GM19452 (cell line): ENCODE results near the gene NAPB.
"Not testable (repeated sequence)": the region's sequence is repeated elsewhere in the genome, so short reads cannot be mapped to it uniquely, and the experiment has no call there.

ENCODE experiments used
- ATAC-seq: cut with Tn5 transposase; IDR thresholded peaks from one replicate; pipeline ENCODE4 v1.9.1; 2021; ENCODE audit not compliant: unreplicated experiment

The NAPB gene

GRCh38 chr20:23420943-23421931 is at the start of gene NAPB:
Gene NAPB (minus strand): TSS chr20:23421488. CDS start chr20:23421402, 86 bp downstream.
- ATAC-seq = peak; percentile 97

GRCh38 chr20:23466961-23467360 is 45.7 kb upstream of the NAPB start:
- ATAC-seq = not testable (repeated sequence)

GRCh38 chr20:23461180-23461579 is 39.9 kb upstream of the NAPB start:
- no peak for ATAC-seq

- ATAC-seq = no peak
These were observed 38.3 kb upstream of the NAPB start for GRCh38 chr20:23459461-23460150.

- ATAC-seq = no peak
These were observed 35.6 kb upstream of the NAPB start for GRCh38 chr20:23456873-23457272.

GRCh38 chr20:23456409-23456808 is 35.1 kb upstream of the NAPB start:
- no peak for ATAC-seq

- no peak for ATAC-seq
These were observed 34.4 kb upstream of the NAPB start for GRCh38 chr20:23455639-23456038.

GRCh38 chr20:23454816-23455215 is 33.5 kb upstream of the NAPB start:
- ATAC-seq = no peak

- ATAC-seq = no peak
These were observed 32.6 kb upstream of the NAPB start for GRCh38 chr20:23453549-23454543.

GRCh38 chr20:23452776-23453175 is 31.5 kb upstream of the NAPB start, which contains the start of gene CST11:
Gene CST11 (minus strand): TSS chr20:23452876. CDS start chr20:23452811, 65 bp downstream.
- ATAC-seq = no peak

- no peak for ATAC-seq
These were observed 30.7 kb upstream of the NAPB start for GRCh38 chr20:23451956-23452487.

- ATAC-seq = no peak
These were observed 29.6 kb upstream of the NAPB start for GRCh38 chr20:23450877-23451276.

GRCh38 chr20:23449421-23449820 is 28.1 kb upstream of the NAPB start:
- no peak for ATAC-seq

GRCh38 chr20:23448167-23448566 is 26.9 kb upstream of the NAPB start:
- ATAC-seq = no peak

GRCh38 chr20:23446505-23446904 is 25.2 kb upstream of the NAPB start:
- ATAC-seq = no peak

GRCh38 chr20:23445596-23446217 is 24.4 kb upstream of the NAPB start:
- ATAC-seq = no peak

- ATAC-seq = no peak
These were observed 23.6 kb upstream of the NAPB start for GRCh38 chr20:23444859-23445258.

GRCh38 chr20:23442436-23442835 is 21.1 kb upstream of the NAPB start:
- no peak for ATAC-seq

GRCh38 chr20:23441850-23442313 is 20.6 kb upstream of the NAPB start:
- no peak for ATAC-seq

- no peak for ATAC-seq
These were observed 18.7 kb upstream of the NAPB start for GRCh38 chr20:23440004-23440403.
